DOHH2 (cell line): ENCODE measurements around the gene CDK17.

Experiments used
- H3F3A ChIP-seq: fragments of 200-600 bp; sonication (generic), shearing (Covaris generic); 2 replicates; pipeline ENCODE4 v1.6.0; 2016; ENCODE audit warnings: antibody characterized with exemption, mild to moderate bottlenecking; ENCODE audit not compliant: control insufficient read depth, insufficient read depth
- H3K27ac ChIP-seq: fragments of 200-600 bp; sonication (generic); 2 replicates; pipeline ENCODE4 v1.5.1; 2014; ENCODE audit warnings: low read depth, mild to moderate bottlenecking, low read length, moderate library complexity
- H3K27me3 ChIP-seq: fragments of 200-600 bp; sonication (generic); 2 replicates; pipeline ENCODE4 v1.6.1; 2014; ENCODE audit warnings: mild to moderate bottlenecking, low read length, mixed read lengths; ENCODE audit not compliant: control insufficient read depth
- H3K36me3 ChIP-seq: fragments of 200-600 bp; sonication (generic); 2 replicates; pipeline ENCODE4 v1.6.1; 2014; ENCODE audit warnings: mild to moderate bottlenecking, low read length, moderate library complexity, mixed read lengths; ENCODE audit not compliant: control insufficient read depth
- H3K4me1 ChIP-seq: fragments of 200-600 bp; sonication (generic); 2 replicates; pipeline ENCODE4 v1.6.1; 2014; ENCODE audit warnings: mild to moderate bottlenecking, low read length, mixed read lengths; ENCODE audit not compliant: control insufficient read depth
- H3K4me2 ChIP-seq: fragments of 200-600 bp; sonication (generic); 2 replicates; pipeline ENCODE4 v1.6.0; 2014; ENCODE audit warnings: mild to moderate bottlenecking, low read length, moderate library complexity
- H3K4me3 ChIP-seq: fragments of 200-600 bp; sonication (generic); 2 replicates; pipeline ENCODE4 v1.5.1; 2014; ENCODE audit warnings: mild to moderate bottlenecking, low read length, mixed read lengths
- H3K79me2 ChIP-seq: fragments of 200-600 bp; sonication (generic); 2 replicates; pipeline ENCODE4 v1.6.1; 2014; ENCODE audit warnings: mild to moderate bottlenecking, low read length, mixed read lengths; ENCODE audit not compliant: control insufficient read depth
- H3K9me2 ChIP-seq: fragments of 200-600 bp; sonication (generic); replicated peaks from 2 replicates; pipeline ENCODE4 v1.6.1; 2014; ENCODE audit warnings: mild to moderate bottlenecking, low read length, mixed read lengths; ENCODE audit not compliant: control insufficient read depth
- H3K9me3 ChIP-seq: fragments of 200-600 bp; sonication (generic); 2 replicates; pipeline ENCODE4 v1.6.1; 2014; ENCODE audit warnings: antibody characterized with exemption, low read length, mixed read lengths; ENCODE audit not compliant: control insufficient read depth, insufficient read depth
- H4K20me1 ChIP-seq: fragments of 200-600 bp; sonication (generic); 2 replicates; pipeline ENCODE4 v1.6.0; 2014; ENCODE audit warnings: low read depth, mild to moderate bottlenecking, antibody characterized with exemption, low read length, moderate library complexity; ENCODE audit not compliant: control insufficient read depth, insufficient read depth
- EZH2phosphoT487 ChIP-seq: fragments of 200-600 bp; sonication (generic); IDR thresholded peaks from 2 replicates; pipeline ENCODE4 v1.6.1; 2017; ENCODE audit warnings: borderline replicate concordance, mild to moderate bottlenecking, antibody characterized with exemption, low read length, moderate library complexity, mixed read lengths
- TF ChIP-seq, protein P1 (sequence below): fragments of 200-600 bp; sonication (generic); IDR thresholded peaks from one replicate; pipeline ENCODE4 v1.5.1; 2014; ENCODE audit warnings: antibody characterized with exemption, mild to moderate bottlenecking, low read depth, low read length; ENCODE audit not compliant: poor library complexity, severe bottlenecking

Gene CDK17

GRCh38 chr12:96361074-96361473, 39.2 kb downstream of the CDK17 start:
- H3K4me2 ChIP-seq = no peak overlapping the region
- H3K27me3 ChIP-seq = no peaks in the 10 kb centered on the region
- peaks cover 11% of the 10 kb centered on the region for H4K20me1 ChIP-seq
- no peaks in the 10 kb centered on the region for H3K9me2 ChIP-seq
- H3K36me3 ChIP-seq = peaks cover 5% of the 10 kb centered on the region
- peaks cover 2% of the 10 kb centered on the region; the same call in 1 of the 2 replicates for H3F3A ChIP-seq
- H3K4me1 ChIP-seq = peaks cover 40% of the 10 kb centered on the region
- no peaks in the 10 kb centered on the region for H3K9me3 ChIP-seq
- H3K79me2 ChIP-seq = peaks cover 95% of the 10 kb centered on the region
- H3K27ac ChIP-seq = no peak overlapping the region
- no peak for TF ChIP-seq EZH2phosphoT487
- TF ChIP-seq, protein P1, sequence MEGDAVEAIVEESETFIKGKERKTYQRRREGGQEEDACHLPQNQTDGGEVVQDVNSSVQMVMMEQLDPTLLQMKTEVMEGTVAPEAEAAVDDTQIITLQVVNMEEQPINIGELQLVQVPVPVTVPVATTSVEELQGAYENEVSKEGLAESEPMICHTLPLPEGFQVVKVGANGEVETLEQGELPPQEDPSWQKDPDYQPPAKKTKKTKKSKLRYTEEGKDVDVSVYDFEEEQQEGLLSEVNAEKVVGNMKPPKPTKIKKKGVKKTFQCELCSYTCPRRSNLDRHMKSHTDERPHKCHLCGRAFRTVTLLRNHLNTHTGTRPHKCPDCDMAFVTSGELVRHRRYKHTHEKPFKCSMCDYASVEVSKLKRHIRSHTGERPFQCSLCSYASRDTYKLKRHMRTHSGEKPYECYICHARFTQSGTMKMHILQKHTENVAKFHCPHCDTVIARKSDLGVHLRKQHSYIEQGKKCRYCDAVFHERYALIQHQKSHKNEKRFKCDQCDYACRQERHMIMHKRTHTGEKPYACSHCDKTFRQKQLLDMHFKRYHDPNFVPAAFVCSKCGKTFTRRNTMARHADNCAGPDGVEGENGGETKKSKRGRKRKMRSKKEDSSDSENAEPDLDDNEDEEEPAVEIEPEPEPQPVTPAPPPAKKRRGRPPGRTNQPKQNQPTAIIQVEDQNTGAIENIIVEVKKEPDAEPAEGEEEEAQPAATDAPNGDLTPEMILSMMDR = no peak
- no peak overlapping the region for H3K4me3 ChIP-seq

GRCh38 chr12:96360550-96360949, 39.7 kb downstream of the CDK17 start:
- peaks cover 39% of the 10 kb centered on the region for H3K4me1 ChIP-seq
- TF ChIP-seq, protein P1 = no peak
- no peak for TF ChIP-seq EZH2phosphoT487
- no peaks in the 10 kb centered on the region for H3K27me3 ChIP-seq
- peaks cover 5% of the 10 kb centered on the region for H3K36me3 ChIP-seq
- peaks cover 95% of the 10 kb centered on the region for H3K79me2 ChIP-seq
- H3K9me2 ChIP-seq = no peaks in the 10 kb centered on the region
- H3K4me3 ChIP-seq = no peak overlapping the region
- peaks cover 13% of the 10 kb centered on the region for H4K20me1 ChIP-seq
- no peak overlapping the region for H3K4me2 ChIP-seq
- H3F3A ChIP-seq = peaks cover 6% of the 10 kb centered on the region; the same call in 1 of the 2 replicates
- H3K27ac ChIP-seq = no peak overlapping the region
- no peaks in the 10 kb centered on the region for H3K9me3 ChIP-seq

GRCh38 chr12:96359328-96359727, 40.9 kb downstream of the CDK17 start:
- no peak overlapping the region for H3K4me3 ChIP-seq
- peaks cover 10% of the 10 kb centered on the region for H4K20me1 ChIP-seq
- H3K36me3 ChIP-seq = peaks cover 5% of the 10 kb centered on the region
- H3K9me2 ChIP-seq = no peaks in the 10 kb centered on the region
- no peak overlapping the region for H3K4me2 ChIP-seq
- H3K9me3 ChIP-seq = no peaks in the 10 kb centered on the region
- H3K27ac ChIP-seq = no peak overlapping the region
- TF ChIP-seq, protein P1 = no peak
- no peak for TF ChIP-seq EZH2phosphoT487
- peaks cover 6% of the 10 kb centered on the region; the same call in 1 of the 2 replicates for H3F3A ChIP-seq
- H3K27me3 ChIP-seq = no peaks in the 10 kb centered on the region
- H3K4me1 ChIP-seq = peaks cover 39% of the 10 kb centered on the region
- H3K79me2 ChIP-seq = peaks cover 96% of the 10 kb centered on the region
